NT2/D1 (cell line): Measurements from ENCODE around the gene ANKRA2.

ENCODE experiments used
- SUZ12 ChIP-seq: IDR thresholded peaks from 2 replicates; pipeline ENCODE4 v1.6.1; 2011; ENCODE audit not compliant: insufficient read length, insufficient read depth; ENCODE audit errors: extremely low read depth
- YY1 ChIP-seq: IDR thresholded peaks from 2 replicates; pipeline ENCODE4 v1.6.1; 2011; ENCODE audit not compliant: insufficient read length, insufficient read depth
- ZNF274 ChIP-seq: IDR thresholded peaks from 2 replicates; pipeline ENCODE4 v1.6.1; 2011; ENCODE audit warnings: mild to moderate bottlenecking, low read depth, low read length

DNA sequence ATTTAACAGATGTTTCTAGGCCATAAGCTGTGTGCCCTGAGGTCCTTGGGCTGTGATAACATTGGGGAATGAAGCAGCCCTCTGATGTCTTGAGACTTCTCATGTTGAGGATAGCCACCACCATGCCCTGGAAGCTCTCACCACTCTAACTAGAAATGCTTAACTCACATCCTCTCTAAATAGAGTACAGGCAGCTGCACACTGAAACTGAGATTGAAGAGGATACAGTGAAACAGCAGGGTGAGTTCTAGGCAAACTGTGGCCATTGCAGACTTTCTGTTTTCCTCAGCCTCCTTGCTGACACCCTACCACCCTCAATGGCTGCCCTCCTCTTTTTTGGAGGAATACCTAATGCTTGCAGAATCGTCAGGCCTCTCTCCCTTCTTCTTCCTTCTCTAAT lies 22.5 kb upstream of the ANKRA2 start:
- TF ChIP-seq SUZ12 (no peak), ZNF274 (no peak), YY1 (no peak)
